AG10803 (cell line): ENCODE results near the gene TMEM72.

Experiments used
- DNase-seq: peaks from one replicate; pipeline ENCODE4 v3.0.0; 2010; ENCODE audit warnings: low read depth
- H3K4me3 ChIP-seq: 2 replicates; pipeline ENCODE4 v1.5.1; 2011; ENCODE audit warnings: mild to moderate bottlenecking, low read length, control low read depth
- CTCF ChIP-seq: conservative IDR thresholded peaks from 2 replicates; pipeline ENCODE4 v1.5.1; 2011; ENCODE audit warnings: mild to moderate bottlenecking, low read length, control low read depth, inconsistent platforms

The TMEM72 gene

GRCh38 chr10:44889834-44890233, 21.3 kb upstream of the TMEM72 start:
- H3K4me3 ChIP-seq = no peak overlapping the region
- DNase-seq = no peak
- no peak for TF ChIP-seq CTCF

- TF ChIP-seq CTCF = no peak
- no peak overlapping the region for H3K4me3 ChIP-seq
- DNase-seq = no peak
These were observed 20.2 kb upstream of the TMEM72 start for GRCh38 chr10:44890696-44891563.

GRCh38 chr10:44891721-44892120, 19.4 kb upstream of the TMEM72 start:
- no peak for DNase-seq
- H3K4me3 ChIP-seq = no peak overlapping the region
- TF ChIP-seq CTCF = no peak

GRCh38 chr10:44893604-44894468, 17.3 kb upstream of the TMEM72 start:
- TF ChIP-seq CTCF = no peak
- DNase-seq = no peak
- no peak overlapping the region for H3K4me3 ChIP-seq

- no peak for DNase-seq
- H3K4me3 ChIP-seq = no peak overlapping the region
- TF ChIP-seq CTCF = no peak
These were observed 16.4 kb upstream of the TMEM72 start for GRCh38 chr10:44894691-44895090.

- H3K4me3 ChIP-seq = no peak overlapping the region
- DNase-seq = no peak
- TF ChIP-seq CTCF = no peak
These were observed 15.9 kb upstream of the TMEM72 start for GRCh38 chr10:44895280-44895679.
